Stimulated activated naive CD8-positive, alpha-beta T cell treated with anti-CD3 and anti-CD28 coated beads, Interleukin-15, Interleukin-2, amounts not matched to agents 100 ng/mL and 50 ng/mL, for 24 hours (primary cell): ENCODE measurements around the gene VENTX.

Experiments
- H3K27ac Mint-ChIP-seq: one replicate; pipeline ENCODE4 v1.8.0; 2021; ENCODE audit warnings: mild to moderate bottlenecking, mixed read lengths
- H3K27me3 Mint-ChIP-seq: one replicate; pipeline ENCODE4 v1.8.0; 2021; ENCODE audit warnings: mixed read lengths
- H3K36me3 Mint-ChIP-seq: one replicate; pipeline ENCODE4 v1.8.0; 2021; ENCODE audit warnings: low read depth, mixed read lengths
- H3K4me1 Mint-ChIP-seq: one replicate; pipeline ENCODE4 v1.8.0; 2021; ENCODE audit warnings: low read depth, mixed read lengths
- H3K4me3 Mint-ChIP-seq: one replicate; pipeline ENCODE4 v1.8.0; 2021; ENCODE audit warnings: mild to moderate bottlenecking, mixed read lengths
- H3K9me3 Mint-ChIP-seq: one replicate; pipeline ENCODE4 v1.8.0; 2021; ENCODE audit warnings: mixed read lengths

VENTX gene

GRCh38 chr10:133281084-133281483, 43.4 kb downstream of the VENTX start:
- H3K27me3 Mint-ChIP-seq, result no peaks in the 10 kb centered on the region
- H3K4me3 Mint-ChIP-seq, result no peak overlapping the region
- peaks cover 33% of the 10 kb centered on the region for H3K36me3 Mint-ChIP-seq
- no peaks in the 10 kb centered on the region for H3K9me3 Mint-ChIP-seq
- H3K27ac Mint-ChIP-seq, result no peak overlapping the region
- H3K4me1 Mint-ChIP-seq, result peaks cover 29% of the 10 kb centered on the region

- Mint-ChIP-seq H3K27me3 (no peaks in the 10 kb centered on the region), H3K27ac (no peak overlapping the region), H3K9me3 (no peaks in the 10 kb centered on the region), H3K4me3 (no peak overlapping the region), H3K4me1 (peaks cover 26% of the 10 kb centered on the region), H3K36me3 (peaks cover 40% of the 10 kb centered on the region)
Measured at GRCh38 chr10:133281628-133282372, 44.1 kb downstream of the VENTX start.

- Mint-ChIP-seq H3K4me1 (peaks cover 20% of the 10 kb centered on the region), H3K9me3 (no peaks in the 10 kb centered on the region), H3K36me3 (peaks cover 49% of the 10 kb centered on the region), H3K4me3 (no peak overlapping the region), H3K27ac (no peak overlapping the region), H3K27me3 (no peaks in the 10 kb centered on the region)
Measured at GRCh38 chr10:133282846-133283390, 45.3 kb downstream of the VENTX start.

DNA sequence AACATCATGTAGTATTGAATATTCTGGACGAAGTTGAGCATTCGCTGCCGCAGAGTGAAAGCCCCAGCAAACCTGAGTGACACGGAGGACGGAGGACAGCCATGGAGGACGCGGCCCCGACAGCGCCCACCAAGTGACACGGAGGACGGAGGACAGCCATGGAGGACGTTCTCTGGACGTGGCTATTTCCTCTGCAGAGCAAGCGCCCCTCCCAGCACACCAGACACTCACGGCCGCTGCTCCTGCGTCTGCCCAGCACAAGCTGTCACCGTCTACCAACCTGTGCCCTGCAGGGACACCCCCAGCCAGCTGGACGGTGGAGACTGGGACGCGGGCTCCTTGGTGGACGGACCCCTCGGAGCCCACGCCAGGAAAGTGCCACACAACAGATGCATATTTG, 46.3 kb downstream of the VENTX start:
- H3K27ac Mint-ChIP-seq, result no peak overlapping the region
- no peaks in the 10 kb centered on the region for H3K9me3 Mint-ChIP-seq
- H3K36me3 Mint-ChIP-seq, result peaks cover 54% of the 10 kb centered on the region
- H3K4me3 Mint-ChIP-seq, result no peak overlapping the region
- H3K27me3 Mint-ChIP-seq, result no peaks in the 10 kb centered on the region
- H3K4me1 Mint-ChIP-seq, result peaks cover 11% of the 10 kb centered on the region

DNA sequence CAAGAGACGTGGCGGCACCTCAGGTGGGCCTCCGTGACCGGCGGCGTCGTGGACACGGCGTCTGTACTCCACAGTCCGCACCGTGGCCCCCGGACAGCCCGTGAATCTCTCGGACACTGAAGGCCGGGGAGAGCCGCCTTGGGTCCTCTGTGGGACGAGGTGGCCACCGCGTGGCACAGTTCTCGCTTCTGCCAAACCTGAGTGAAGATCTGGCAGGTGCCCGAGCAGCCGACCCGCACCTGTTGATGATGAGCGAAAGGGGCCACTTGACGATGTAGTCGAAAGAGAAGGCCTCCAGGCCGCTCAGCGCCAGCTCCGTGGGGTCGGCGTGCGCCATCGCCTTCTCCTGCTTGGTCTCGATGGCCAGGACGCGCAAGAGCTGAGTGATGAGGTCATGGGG, 47.6 kb downstream of the VENTX start:
- H3K4me3 Mint-ChIP-seq, result no peak overlapping the region
- no peak overlapping the region for H3K27ac Mint-ChIP-seq
- H3K36me3 Mint-ChIP-seq, result peaks cover 58% of the 10 kb centered on the region
- no peaks in the 10 kb centered on the region for H3K27me3 Mint-ChIP-seq
- H3K4me1 Mint-ChIP-seq, result peaks cover under 1% of the 10 kb centered on the region
- no peaks in the 10 kb centered on the region for H3K9me3 Mint-ChIP-seq

DNA sequence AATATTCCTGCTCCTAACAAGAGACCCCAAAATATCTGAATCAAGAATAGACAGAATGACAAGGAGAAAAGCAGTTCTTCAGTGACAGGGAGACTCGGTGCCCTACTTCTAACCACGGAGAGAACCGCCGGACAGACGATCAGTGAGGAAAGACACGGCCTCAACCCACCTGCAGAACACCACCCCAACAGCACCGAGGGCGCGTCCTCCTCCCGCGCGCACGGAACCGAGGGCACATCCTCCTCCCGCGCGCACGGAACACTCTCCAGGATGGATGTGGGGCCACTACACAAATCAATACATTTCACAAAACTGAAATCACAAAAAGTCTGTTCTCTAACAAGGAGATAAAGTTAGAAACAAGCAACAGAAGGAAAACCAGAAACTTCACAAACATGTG, 48.7 kb downstream of the VENTX start:
- Mint-ChIP-seq H3K27ac (no peak overlapping the region), H3K4me3 (no peak overlapping the region), H3K36me3 (peaks cover 58% of the 10 kb centered on the region), H3K27me3 (no peaks in the 10 kb centered on the region), H3K9me3 (no peaks in the 10 kb centered on the region), H3K4me1 (no peaks in the 10 kb centered on the region)

GRCh38 chr10:133287832-133288500, 50.3 kb downstream of the VENTX start:
- Mint-ChIP-seq H3K27ac (no peak overlapping the region), H3K4me1 (peaks cover 2% of the 10 kb centered on the region), H3K4me3 (no peak overlapping the region), H3K27me3 (no peaks in the 10 kb centered on the region), H3K9me3 (no peaks in the 10 kb centered on the region), H3K36me3 (peaks cover 48% of the 10 kb centered on the region)

- Mint-ChIP-seq H3K4me3 (no peak overlapping the region), H3K4me1 (peaks cover 18% of the 10 kb centered on the region), H3K27me3 (no peaks in the 10 kb centered on the region), H3K27ac (no peak overlapping the region), H3K36me3 (peaks cover 48% of the 10 kb centered on the region), H3K9me3 (no peaks in the 10 kb centered on the region)
Measured at GRCh38 chr10:133289761-133290160, 52.1 kb downstream of the VENTX start.
